ENCODE results near the gene MALRD1. TPM values are rescaled to one million over a fixed set of nuclear protein-coding genes. Genes with fewer than 3 reads are reported as not detected.

MALRD1 gene
- total RNA-seq, 1 experiment from 2014 or later = not detected

DNA sequence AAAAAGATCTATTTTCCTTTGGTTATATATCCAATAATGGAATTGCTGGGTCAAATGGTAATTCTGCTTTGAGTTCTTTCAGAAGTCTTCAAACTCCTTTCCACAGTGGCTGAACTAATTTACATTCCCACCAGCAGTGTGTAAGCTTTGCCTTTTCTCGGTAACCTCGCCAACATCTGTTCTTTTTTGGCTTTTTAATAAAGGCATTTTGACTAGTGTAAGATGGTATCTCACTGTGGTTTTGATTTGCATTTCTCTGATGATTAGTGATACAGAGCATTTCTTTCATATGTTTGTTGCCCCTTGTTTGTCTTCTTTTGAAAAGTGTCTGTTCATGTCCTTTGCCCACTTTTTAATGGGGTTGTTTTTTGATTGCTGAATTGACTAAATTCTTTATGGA is 285.0 kb downstream of the MALRD1 start:
- Mint-ChIP-seq H3K9me3 (ENCODE audit: unreplicated experiment) (no peaks in the 10 kb centered on the region), H3K27me3 (ENCODE audit: insufficient read depth, unreplicated experiment) (no peaks in the 10 kb centered on the region), H3K4me3 (ENCODE audit: unreplicated experiment) (no peak overlapping the region), H3K27ac (ENCODE audit: low read depth, unreplicated experiment) (no peak overlapping the region), H3K36me3 (ENCODE audit: insufficient read depth, unreplicated experiment) (no peaks in the 10 kb centered on the region), H3K4me1 (ENCODE audit: insufficient read depth, unreplicated experiment) (peaks cover under 1% of the 10 kb centered on the region)
- ChIA-PET POLR2A (interaction anchor here (0.7 kb wide), 1 partner anchor 512 kb away, joined by 3 read pairs; no protein-coding TSS in a partner anchor), CTCF (no interaction called here)
- intact Hi-C loops (cut with micrococcal nuclease) = no loop called here
- TF ChIP-seq CTCF (IDR thresholded peaks at IDR 0.05; ENCODE audit: unreplicated experiment) = no peak
- DNase-seq (ENCODE audit: unreplicated experiment) = no peak
- BruUV-seq (replicated peaks) = no TSS peak

DNA sequence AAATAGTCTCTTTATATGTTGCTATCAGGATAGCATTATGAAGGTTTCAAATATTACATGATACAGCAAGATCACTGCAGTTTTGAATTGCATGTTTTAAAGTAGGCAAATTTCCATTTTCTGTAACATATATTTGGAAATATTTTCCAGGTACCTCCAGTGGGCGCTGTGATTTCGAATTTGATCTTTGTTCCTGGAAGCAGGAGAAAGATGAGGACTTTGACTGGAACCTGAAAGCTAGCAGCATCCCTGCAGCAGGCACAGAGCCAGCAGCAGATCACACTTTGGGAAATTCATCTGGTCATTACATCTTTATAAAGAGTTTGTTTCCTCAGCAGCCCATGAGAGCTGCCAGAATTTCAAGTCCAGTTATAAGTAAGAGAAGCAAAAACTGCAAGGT is 299.0 kb downstream of the MALRD1 start:
- intact Hi-C loops (cut with micrococcal nuclease) = no loop called here
- CTCF ChIA-PET = interaction anchor here (0.6 kb wide), 1 partner anchor 676 kb away, joined by 4 read pairs; no protein-coding TSS in a partner anchor
- Mint-ChIP-seq H3K4me1 (ENCODE audit: insufficient read depth, unreplicated experiment) (no peaks in the 10 kb centered on the region), H3K27me3 (ENCODE audit: insufficient read depth, unreplicated experiment) (no peaks in the 10 kb centered on the region), H3K4me3 (ENCODE audit: unreplicated experiment) (no peak overlapping the region), H3K27ac (ENCODE audit: low read depth, unreplicated experiment) (no peak overlapping the region), H3K36me3 (ENCODE audit: insufficient read depth, unreplicated experiment) (peaks cover 5% of the 10 kb centered on the region), H3K9me3 (ENCODE audit: unreplicated experiment) (no peaks in the 10 kb centered on the region)
- POLR2A ChIA-PET = no interaction called here
- BruUV-seq (replicated peaks) = no TSS peak
- peak; percentile 19 for DNase-seq (ENCODE audit: unreplicated experiment)
- no peak for TF ChIP-seq CTCF (IDR thresholded peaks at IDR 0.05; ENCODE audit: unreplicated experiment)

DNA sequence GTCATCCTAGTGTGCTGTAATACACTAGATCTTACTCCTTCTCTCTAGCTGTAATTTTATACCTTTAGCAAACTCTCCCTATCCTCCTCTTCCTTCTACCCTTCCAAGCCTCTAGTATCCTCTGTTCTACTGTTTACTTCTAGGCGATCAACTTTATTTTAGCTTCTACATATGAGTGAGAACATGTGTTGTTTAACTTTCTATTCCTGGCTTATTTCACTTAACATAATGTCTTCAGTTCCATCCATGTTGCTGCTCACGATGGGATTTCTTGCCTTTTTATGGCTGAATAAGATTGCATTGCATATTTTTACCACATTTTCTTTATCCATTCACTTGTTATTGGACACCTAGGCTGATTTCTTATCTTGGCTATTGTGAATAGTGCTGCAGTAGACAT is 318.6 kb downstream of the MALRD1 start:
- DNase-seq (ENCODE audit: unreplicated experiment) = no peak
- ChIA-PET CTCF (no interaction called here), POLR2A (no interaction called here)
- Mint-ChIP-seq H3K27me3 (ENCODE audit: insufficient read depth, unreplicated experiment) (no peaks in the 10 kb centered on the region), H3K27ac (ENCODE audit: low read depth, unreplicated experiment) (no peak overlapping the region), H3K4me1 (ENCODE audit: insufficient read depth, unreplicated experiment) (no peaks in the 10 kb centered on the region), H3K9me3 (ENCODE audit: unreplicated experiment) (no peaks in the 10 kb centered on the region), H3K36me3 (ENCODE audit: insufficient read depth, unreplicated experiment) (no peaks in the 10 kb centered on the region), H3K4me3 (ENCODE audit: unreplicated experiment) (no peak overlapping the region)
- BruUV-seq (replicated peaks) = no TSS peak
- intact Hi-C loops (cut with micrococcal nuclease) = no loop called here
- no peak for TF ChIP-seq CTCF (IDR thresholded peaks at IDR 0.05; ENCODE audit: unreplicated experiment)

DNA sequence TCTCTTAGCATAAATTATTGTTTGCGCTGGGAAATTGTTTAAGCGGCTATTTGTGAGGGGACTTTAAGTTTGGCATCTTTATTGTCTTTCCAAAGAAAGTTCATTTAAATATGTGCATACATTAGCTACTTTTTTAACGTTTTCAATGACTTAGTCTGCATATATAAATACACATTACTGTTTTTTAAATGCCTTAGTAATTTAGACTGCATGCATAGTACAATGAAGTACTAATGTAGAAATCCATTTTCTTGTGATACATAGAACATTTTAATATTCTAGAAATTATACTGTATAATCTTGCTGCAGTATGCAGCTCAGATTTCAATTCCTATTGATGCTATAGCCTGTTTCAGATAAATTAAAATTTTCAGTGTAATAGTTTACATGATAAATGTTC is 325.4 kb downstream of the MALRD1 start:
- Mint-ChIP-seq H3K9me3 (ENCODE audit: unreplicated experiment) (no peaks in the 10 kb centered on the region), H3K4me1 (ENCODE audit: insufficient read depth, unreplicated experiment) (no peaks in the 10 kb centered on the region), H3K27me3 (ENCODE audit: insufficient read depth, unreplicated experiment) (no peaks in the 10 kb centered on the region), H3K36me3 (ENCODE audit: insufficient read depth, unreplicated experiment) (no peaks in the 10 kb centered on the region), H3K27ac (ENCODE audit: low read depth, unreplicated experiment) (no peak overlapping the region), H3K4me3 (ENCODE audit: unreplicated experiment) (no peak overlapping the region)
- ChIA-PET CTCF (no interaction called here), POLR2A (no interaction called here)
- BruUV-seq (replicated peaks) = no TSS peak
- no peak for TF ChIP-seq CTCF (IDR thresholded peaks at IDR 0.05; ENCODE audit: unreplicated experiment)
- no peak for DNase-seq (ENCODE audit: unreplicated experiment)
- intact Hi-C loops (cut with micrococcal nuclease) = no loop called here

Measured in MCF 10A (cell line).